ENCODE results near the gene CDSN.

The CDSN gene

DNA sequence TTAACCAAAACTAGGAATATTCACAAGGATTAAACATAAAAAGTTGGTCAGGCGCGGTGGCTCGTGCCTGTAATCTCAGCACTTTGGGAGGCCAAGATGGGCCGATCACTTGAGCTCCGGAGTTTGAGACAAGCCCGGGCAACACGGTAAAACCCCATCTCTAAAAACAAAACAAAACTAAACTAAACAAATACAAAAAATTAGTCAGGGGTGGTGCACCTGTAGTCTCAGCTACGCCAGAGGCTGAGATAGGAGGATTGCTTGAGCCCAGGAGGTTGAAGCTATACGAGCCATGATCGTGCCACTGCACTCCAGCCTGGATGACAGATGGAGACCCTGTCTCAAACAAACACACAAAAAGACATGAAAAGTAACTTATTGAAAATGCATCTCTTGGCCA, 15.5 kb upstream of the CDSN start:
- Histone ChIP-seq H3K27me3 (ENCODE audit: insufficient read depth, poor library complexity, severe bottlenecking) (no peaks in the 10 kb centered on the region), H3K36me3 (ENCODE audit: low read depth) (no peaks in the 10 kb centered on the region), H3K27ac (ENCODE audit: poor library complexity, severe bottlenecking) (no peak overlapping the region), H3K4me3 (ENCODE audit: severe bottlenecking) (no peak overlapping the region), H3K9me3 (ENCODE audit: severe bottlenecking) (no peaks in the 10 kb centered on the region), H3K4me1 (ENCODE audit: insufficient read depth, poor library complexity, severe bottlenecking) (no peaks in the 10 kb centered on the region)
- TF ChIP-seq CTCF (IDR thresholded peaks at IDR 0.05; ENCODE audit: poor library complexity, severe bottlenecking), result no peak
- no peak for DNase-seq (ENCODE audit: low spot score)
- no peak for ATAC-seq (ENCODE audit: low read depth)

DNA sequence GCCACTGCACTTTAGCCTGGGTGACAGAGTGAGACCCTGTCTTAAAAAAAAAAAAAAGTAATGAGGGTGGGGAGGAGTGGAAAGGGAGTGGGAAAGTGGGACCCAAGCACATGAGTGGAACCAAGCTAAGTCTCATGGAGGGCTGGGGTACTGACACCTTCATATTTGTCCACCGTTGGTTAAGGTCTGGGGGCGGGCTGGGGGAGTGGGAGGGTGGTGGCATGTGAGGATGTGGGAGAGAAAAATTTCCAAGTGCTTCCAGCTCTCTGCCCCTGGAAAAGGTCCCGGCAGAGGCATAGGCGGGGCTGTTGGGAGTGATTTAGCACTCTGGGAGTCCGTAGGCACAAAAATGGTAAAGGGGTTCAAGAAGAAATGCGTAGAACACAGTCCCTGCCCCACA, 12.6 kb upstream of the CDSN start:
- Histone ChIP-seq H3K4me3 (ENCODE audit: severe bottlenecking) (no peak overlapping the region), H3K4me1 (ENCODE audit: insufficient read depth, poor library complexity, severe bottlenecking) (no peaks in the 10 kb centered on the region), H3K9me3 (ENCODE audit: severe bottlenecking) (no peaks in the 10 kb centered on the region), H3K27me3 (ENCODE audit: insufficient read depth, poor library complexity, severe bottlenecking) (no peaks in the 10 kb centered on the region), H3K27ac (ENCODE audit: poor library complexity, severe bottlenecking) (no peak overlapping the region), H3K36me3 (ENCODE audit: low read depth) (no peaks in the 10 kb centered on the region)
- DNase-seq (ENCODE audit: low spot score) (no peak), ATAC-seq (ENCODE audit: low read depth) (no peak)
- no peak for TF ChIP-seq CTCF (IDR thresholded peaks at IDR 0.05; ENCODE audit: poor library complexity, severe bottlenecking)

GRCh38 chr6:31131595-31131994, 11.3 kb upstream of the CDSN start:
- DNase-seq (ENCODE audit: low spot score) (no peak), ATAC-seq (ENCODE audit: low read depth) (no peak)
- TF ChIP-seq CTCF (IDR thresholded peaks at IDR 0.05; ENCODE audit: poor library complexity, severe bottlenecking), result no peak
- H3K4me1 ChIP-seq (ENCODE audit: insufficient read depth, poor library complexity, severe bottlenecking), result no peaks in the 10 kb centered on the region
- no peaks in the 10 kb centered on the region for H3K27me3 ChIP-seq (ENCODE audit: insufficient read depth, poor library complexity, severe bottlenecking)
- H3K36me3 ChIP-seq (ENCODE audit: low read depth), result no peaks in the 10 kb centered on the region
- no peak overlapping the region for H3K27ac ChIP-seq (ENCODE audit: poor library complexity, severe bottlenecking)
- H3K4me3 ChIP-seq (ENCODE audit: severe bottlenecking), result no peak overlapping the region
- no peaks in the 10 kb centered on the region for H3K9me3 ChIP-seq (ENCODE audit: severe bottlenecking)

GRCh38 chr6:31130751-31131150, 10.5 kb upstream of the CDSN start:
- Histone ChIP-seq H3K36me3 (ENCODE audit: low read depth) (no peaks in the 10 kb centered on the region), H3K4me1 (ENCODE audit: insufficient read depth, poor library complexity, severe bottlenecking) (peaks cover 6% of the 10 kb centered on the region), H3K4me3 (ENCODE audit: severe bottlenecking) (no peak overlapping the region), H3K9me3 (ENCODE audit: severe bottlenecking) (no peaks in the 10 kb centered on the region), H3K27ac (ENCODE audit: poor library complexity, severe bottlenecking) (no peak overlapping the region), H3K27me3 (ENCODE audit: insufficient read depth, poor library complexity, severe bottlenecking) (no peaks in the 10 kb centered on the region)
- DNase-seq (ENCODE audit: low spot score), result no peak
- ATAC-seq (ENCODE audit: low read depth), result no peak
- no peak for TF ChIP-seq CTCF (IDR thresholded peaks at IDR 0.05; ENCODE audit: poor library complexity, severe bottlenecking)

GRCh38 chr6:31129130-31129529, 8.9 kb upstream of the CDSN start:
- Histone ChIP-seq H3K27me3 (ENCODE audit: insufficient read depth, poor library complexity, severe bottlenecking) (no peaks in the 10 kb centered on the region), H3K9me3 (ENCODE audit: severe bottlenecking) (no peaks in the 10 kb centered on the region), H3K36me3 (ENCODE audit: low read depth) (no peaks in the 10 kb centered on the region), H3K27ac (ENCODE audit: poor library complexity, severe bottlenecking) (no peak overlapping the region), H3K4me3 (ENCODE audit: severe bottlenecking) (no peak overlapping the region), H3K4me1 (ENCODE audit: insufficient read depth, poor library complexity, severe bottlenecking) (peaks cover 20% of the 10 kb centered on the region)
- ATAC-seq (ENCODE audit: low read depth) (no peak), DNase-seq (ENCODE audit: low spot score) (no peak)
- TF ChIP-seq CTCF (IDR thresholded peaks at IDR 0.05; ENCODE audit: poor library complexity, severe bottlenecking), result no peak
